ENCODE measurements around the gene SLC25A30. TPM values are rescaled to one million over a fixed set of nuclear protein-coding genes. Genes with fewer than 3 reads are reported as not detected.
A peak's percentile ranks its signal among the peaks of the same experiment; 100 is the strongest.

Gene SLC25A30
- total RNA-seq, 4 donors from 2014 or later, result 2.4 to 15.6 (median 6.5) TPM

GRCh38 chr13:45374917-45375316 lies 43.3 kb downstream of the SLC25A30 start:
- TF ChIP-seq POLR2A (IDR thresholded peaks at IDR 0.05), result no peak
- TF ChIP-seq, protein P1, sequence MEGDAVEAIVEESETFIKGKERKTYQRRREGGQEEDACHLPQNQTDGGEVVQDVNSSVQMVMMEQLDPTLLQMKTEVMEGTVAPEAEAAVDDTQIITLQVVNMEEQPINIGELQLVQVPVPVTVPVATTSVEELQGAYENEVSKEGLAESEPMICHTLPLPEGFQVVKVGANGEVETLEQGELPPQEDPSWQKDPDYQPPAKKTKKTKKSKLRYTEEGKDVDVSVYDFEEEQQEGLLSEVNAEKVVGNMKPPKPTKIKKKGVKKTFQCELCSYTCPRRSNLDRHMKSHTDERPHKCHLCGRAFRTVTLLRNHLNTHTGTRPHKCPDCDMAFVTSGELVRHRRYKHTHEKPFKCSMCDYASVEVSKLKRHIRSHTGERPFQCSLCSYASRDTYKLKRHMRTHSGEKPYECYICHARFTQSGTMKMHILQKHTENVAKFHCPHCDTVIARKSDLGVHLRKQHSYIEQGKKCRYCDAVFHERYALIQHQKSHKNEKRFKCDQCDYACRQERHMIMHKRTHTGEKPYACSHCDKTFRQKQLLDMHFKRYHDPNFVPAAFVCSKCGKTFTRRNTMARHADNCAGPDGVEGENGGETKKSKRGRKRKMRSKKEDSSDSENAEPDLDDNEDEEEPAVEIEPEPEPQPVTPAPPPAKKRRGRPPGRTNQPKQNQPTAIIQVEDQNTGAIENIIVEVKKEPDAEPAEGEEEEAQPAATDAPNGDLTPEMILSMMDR (IDR thresholded peaks at IDR 0.05), result no peak
- TF ChIP-seq POLR2AphosphoS5 (IDR thresholded peaks at IDR 0.05), result no peak
- TF ChIP-seq EP300 (IDR thresholded peaks at IDR 0.05; ENCODE audit: low read depth), result no peak
- Histone ChIP-seq H3K27ac (no peak overlapping the region), H3K4me1 (peaks cover 0 to 14% (median 8%) of the 10 kb centered on the region in 4 donors), H3K9me3 (no peaks in the 10 kb centered on the region), H3K27me3 (no peaks in the 10 kb centered on the region), H3K36me3 (no peaks in the 10 kb centered on the region), H3K4me3 (no peak overlapping the region)
- WGBS, 2 donors (ENCODE audit: low coverage in 1 of 2), result 98% methylated on average over 3 of the region's 3 CpGs; no CpG with 5 or more reads in 1 of the 2 donors
- intact Hi-C loops (cut with DNase I; ENCODE audit: low total_unique reads) (no loop called here), in situ Hi-C loops (cut with MboI; ENCODE audit: low pct_ligation_motif_present in 1 of 4, low pct_unique_long_range_greater_than_20kb in 1 of 4, low sequenced_read_pairs in 3 of 4) (loop anchor here in 2 of 4 donors (25.0 kb wide), 1 partner anchor 112 kb away; no protein-coding TSS in a partner anchor)
- no peak for DNase-seq

DNA sequence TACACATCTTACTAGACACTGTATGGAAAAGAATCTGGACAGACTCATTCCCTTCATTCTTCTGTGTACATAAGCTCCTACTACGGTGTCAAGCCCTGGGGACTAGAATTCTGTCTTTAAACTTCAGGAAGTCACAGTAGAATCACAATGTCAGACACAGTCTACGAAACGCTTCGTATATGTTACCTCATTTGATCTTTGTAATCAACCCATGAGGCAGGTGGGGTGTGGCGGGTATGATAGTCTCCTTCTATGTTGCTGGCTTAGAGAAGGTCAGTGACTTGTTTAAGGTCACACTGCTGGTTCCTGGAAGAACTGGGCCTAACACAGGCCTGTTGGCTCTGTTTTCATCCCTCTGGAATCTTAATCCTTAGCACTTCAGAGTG lies 45.0 kb downstream of the SLC25A30 start:
- WGBS, 2 donors (ENCODE audit: low coverage in 1 of 2), result 64 to 80% methylated on average over 4 to 5 of the region's 5 CpGs
- in situ Hi-C loops (cut with MboI; ENCODE audit: low pct_ligation_motif_present in 1 of 4, low pct_unique_long_range_greater_than_20kb in 1 of 4, low sequenced_read_pairs in 3 of 4), result loop anchor here in 2 of 4 donors (25.0 kb wide), 1 partner anchor 114 kb away; no protein-coding TSS in a partner anchor
- intact Hi-C loops (cut with DNase I; ENCODE audit: low total_unique reads), result no loop called here

GRCh38 chr13:45372189-45373161 lies 45.7 kb downstream of the SLC25A30 start:
- DNase-seq, result no peak

More for the DNA sequence above, 45.0 kb downstream of the SLC25A30 start:
- H3K4me1 ChIP-seq, result peaks cover 0 to 16% (median 10%) of the 10 kb centered on the region in 4 donors
- TF ChIP-seq POLR2AphosphoS5 (IDR thresholded peaks at IDR 0.05) (peak in 1 of 3 donors; percentile 28), POLR2A (IDR thresholded peaks at IDR 0.05) (no peak)
- H3K27ac ChIP-seq, result peak overlapping the region in 2 of 4 donors; percentile 36 to 44
- H3K27me3 ChIP-seq, result no peaks in the 10 kb centered on the region
- H3K36me3 ChIP-seq, result no peaks in the 10 kb centered on the region
- DNase-seq, result peak; percentile 33
- no peak overlapping the region for H3K4me3 ChIP-seq
- no peaks in the 10 kb centered on the region for H3K9me3 ChIP-seq

GRCh38 chr13:45370922-45371406 lies 47.2 kb downstream of the SLC25A30 start:
- H3K36me3 ChIP-seq, result no peaks in the 10 kb centered on the region
- H3K4me3 ChIP-seq, result peak overlapping the region in 1 of 4 donors; percentile 14
- peaks cover 3 to 24% (median 13%) of the 10 kb centered on the region in 4 donors for H3K4me1 ChIP-seq
- no peaks in the 10 kb centered on the region for H3K9me3 ChIP-seq
- H3K27me3 ChIP-seq, result no peaks in the 10 kb centered on the region
- TF ChIP-seq POLR2A (IDR thresholded peaks at IDR 0.05) (no peak), EP300 (IDR thresholded peaks at IDR 0.05; ENCODE audit: low read depth) (no peak), POLR2AphosphoS5 (IDR thresholded peaks at IDR 0.05) (peak in 1 of 3 donors; percentile 19)
- TF ChIP-seq, protein P1 (IDR thresholded peaks at IDR 0.05), result peak; percentile 89 to 96 (median 95)
- no peak overlapping the region for H3K27ac ChIP-seq
- intact Hi-C loops (cut with DNase I; ENCODE audit: low total_unique reads), result no loop called here
- in situ Hi-C loops (cut with MboI; ENCODE audit: low pct_ligation_motif_present in 1 of 4, low pct_unique_long_range_greater_than_20kb in 1 of 4, low sequenced_read_pairs in 3 of 4), result loop anchor here in 2 of 4 donors (25.0 kb wide), 1 partner anchor 116 kb away; no protein-coding TSS in a partner anchor
- WGBS, 2 donors (ENCODE audit: low coverage in 1 of 2), result 18 to 28% methylated on average over 2 to 30 of the region's 30 CpGs
- DNase-seq, result peak; percentile 71

More at GRCh38 chr13:45372189-45373161, 45.7 kb downstream of the SLC25A30 start:
- Histone ChIP-seq H3K27me3 (no peaks in the 10 kb centered on the region), H3K4me3 (no peak overlapping the region), H3K4me1 (peaks cover 3 to 20% (median 13%) of the 10 kb centered on the region in 4 donors), H3K9me3 (no peaks in the 10 kb centered on the region), H3K27ac (peak overlapping the region in 2 of 4 donors; percentile 36 to 44), H3K36me3 (no peaks in the 10 kb centered on the region)
- in situ Hi-C loops (cut with MboI; ENCODE audit: low pct_ligation_motif_present in 1 of 4, low pct_unique_long_range_greater_than_20kb in 1 of 4, low sequenced_read_pairs in 3 of 4), result loop anchor here in 2 of 4 donors (25.0 kb wide), 1 partner anchor 115 kb away; no protein-coding TSS in a partner anchor
- WGBS, 2 donors (ENCODE audit: low coverage in 1 of 2), result 80 to 83% methylated on average over 10 to 24 of the region's 24 CpGs
- intact Hi-C loops (cut with DNase I; ENCODE audit: low total_unique reads), result no loop called here
- TF ChIP-seq POLR2AphosphoS5 (IDR thresholded peaks at IDR 0.05) (no peak), POLR2A (IDR thresholded peaks at IDR 0.05) (no peak), EP300 (IDR thresholded peaks at IDR 0.05; ENCODE audit: low read depth) (no peak)
- TF ChIP-seq, protein P1 (IDR thresholded peaks at IDR 0.05), result no peak
